Ascending aorta (tissue), 2 donors: ENCODE measurements around the gene KRTAP19-6. TPM values are rescaled to one million over a fixed set of nuclear protein-coding genes. Genes with fewer than 3 reads are reported as not detected.
"Not testable (repeated sequence)": the region's sequence is repeated elsewhere in the genome, so short reads cannot be mapped to it uniquely, and the experiment has no call there.

Experiments
- DNase-seq, 2 donors: peaks; one replicate each; pipeline ENCODE4 v3.0.0-alpha.2; 2019; ENCODE audit warnings: low spot score in 2 of 2
- H3K27ac ChIP-seq, 2 donors: fragments of 200-600 bp; sonication (generic); one replicate each; pipeline ENCODE4 v1.5.1; 2016 to 2017; ENCODE audit warnings: mild to moderate bottlenecking in 1 of 2
- H3K27me3 ChIP-seq: fragments of 200-600 bp; sonication (generic); one replicate; pipeline ENCODE4 v1.5.1; 2017
- H3K36me3 ChIP-seq, 2 donors: fragments of 200-600 bp; sonication (generic); one replicate each; pipeline ENCODE4 v1.5.1; 2016
- H3K4me1 ChIP-seq, 2 donors: fragments of 200-600 bp; sonication (generic); one replicate each; pipeline ENCODE4 v1.5.1; 2016 to 2017; ENCODE audit warnings: mild to moderate bottlenecking in 1 of 2
- H3K4me3 ChIP-seq, 2 donors: fragments of 200-600 bp; sonication (generic); one replicate each; pipeline ENCODE4 v1.5.1; 2016 to 2017; ENCODE audit warnings: mild to moderate bottlenecking in 1 of 2
- H3K9me3 ChIP-seq, 2 donors: fragments of 200-600 bp; sonication (generic); one replicate each; pipeline ENCODE4 v1.5.1; 2016
- intact Hi-C: fragments of 100-400 bp; cut with DNase I; formaldehyde crosslinking; loops from one replicate; pipeline ENCODE4 v1.15.1; 2023
- total RNA-seq: library from RNA; depleted of rRNA; stranded (reverse); fragments of >200 nt; gene quantifications from one replicate; pipeline ENCODE4 v1.1.0, GENCODE V29; 2016
- TF ChIP-seq, protein P1 (sequence below), 3 experiments: fragments of 200-600 bp in 2 of 3; fragments of 450-650 bp in 1 of 3; sonication (generic) in 2 of 3; IDR thresholded peaks; one replicate each; pipeline ENCODE4 v1.5.1; 2016 to 2019; ENCODE audit warnings: antibody characterized with exemption in 3 of 3, mild to moderate bottlenecking in 1 of 3, moderate library complexity in 1 of 3

The KRTAP19-6 gene
- total RNA-seq, 1 donor from 2014 or later, result not detected

DNA sequence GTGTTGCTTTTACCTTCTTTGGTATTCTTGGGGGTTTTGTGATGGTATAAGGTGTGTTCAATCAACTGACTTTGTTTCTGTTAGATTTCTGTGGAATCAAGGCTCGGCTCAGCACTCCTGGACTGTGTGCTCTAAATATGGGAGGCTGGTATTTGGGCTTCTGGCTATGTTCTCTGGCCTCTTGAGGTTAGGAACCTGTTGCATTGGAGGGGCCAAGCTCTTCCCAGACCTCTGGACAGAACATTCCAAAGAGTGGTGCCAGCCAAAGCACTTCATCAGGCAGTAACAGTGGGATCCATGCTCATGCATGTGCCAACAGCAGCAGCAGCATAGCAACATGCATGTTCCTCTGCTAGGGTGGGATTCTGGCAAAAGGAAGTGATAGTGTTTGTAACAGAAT lies 11.1 kb upstream of the KRTAP19-6 start:
- intact Hi-C loops, result no loop called here
- Histone ChIP-seq H3K4me1 (no peaks in the 10 kb centered on the region), H3K36me3 (no peaks in the 10 kb centered on the region), H3K4me3 (no peak overlapping the region), H3K27me3 (no peaks in the 10 kb centered on the region), H3K27ac (no peak overlapping the region), H3K9me3 (no peaks in the 10 kb centered on the region)
- TF ChIP-seq, protein P1, sequence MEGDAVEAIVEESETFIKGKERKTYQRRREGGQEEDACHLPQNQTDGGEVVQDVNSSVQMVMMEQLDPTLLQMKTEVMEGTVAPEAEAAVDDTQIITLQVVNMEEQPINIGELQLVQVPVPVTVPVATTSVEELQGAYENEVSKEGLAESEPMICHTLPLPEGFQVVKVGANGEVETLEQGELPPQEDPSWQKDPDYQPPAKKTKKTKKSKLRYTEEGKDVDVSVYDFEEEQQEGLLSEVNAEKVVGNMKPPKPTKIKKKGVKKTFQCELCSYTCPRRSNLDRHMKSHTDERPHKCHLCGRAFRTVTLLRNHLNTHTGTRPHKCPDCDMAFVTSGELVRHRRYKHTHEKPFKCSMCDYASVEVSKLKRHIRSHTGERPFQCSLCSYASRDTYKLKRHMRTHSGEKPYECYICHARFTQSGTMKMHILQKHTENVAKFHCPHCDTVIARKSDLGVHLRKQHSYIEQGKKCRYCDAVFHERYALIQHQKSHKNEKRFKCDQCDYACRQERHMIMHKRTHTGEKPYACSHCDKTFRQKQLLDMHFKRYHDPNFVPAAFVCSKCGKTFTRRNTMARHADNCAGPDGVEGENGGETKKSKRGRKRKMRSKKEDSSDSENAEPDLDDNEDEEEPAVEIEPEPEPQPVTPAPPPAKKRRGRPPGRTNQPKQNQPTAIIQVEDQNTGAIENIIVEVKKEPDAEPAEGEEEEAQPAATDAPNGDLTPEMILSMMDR (IDR thresholded peaks at IDR 0.05), result no peak
- DNase-seq, result no peak

DNA sequence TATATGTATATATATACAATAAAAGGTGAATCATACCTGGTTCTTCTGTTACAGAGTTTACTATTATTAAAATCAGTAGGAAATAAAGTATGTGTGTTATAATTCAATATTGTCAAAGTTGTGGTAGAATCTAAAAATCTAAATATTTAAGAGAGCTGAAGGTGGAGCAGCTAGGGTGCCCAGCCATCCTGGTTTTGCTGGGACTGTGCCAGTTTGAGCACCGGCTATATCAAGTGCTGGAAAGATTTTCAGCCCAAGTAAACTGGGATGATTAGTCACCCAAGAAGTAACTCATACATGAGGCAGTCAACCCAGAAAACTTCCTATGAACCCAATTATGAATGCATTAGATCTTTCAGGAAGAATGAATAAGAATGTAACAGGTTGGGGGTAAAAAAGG lies 22.8 kb downstream of the KRTAP19-6 start:
- intact Hi-C loops, result no loop called here
- Histone ChIP-seq H3K27ac (no peak overlapping the region), H3K4me3 (no peak overlapping the region), H3K4me1 (no peaks in the 10 kb centered on the region), H3K36me3 (no peaks in the 10 kb centered on the region), H3K9me3 (no peaks in the 10 kb centered on the region), H3K27me3 (no peaks in the 10 kb centered on the region)
- DNase-seq, result no peak
- TF ChIP-seq, protein P1 (IDR thresholded peaks at IDR 0.05), result no peak

DNA sequence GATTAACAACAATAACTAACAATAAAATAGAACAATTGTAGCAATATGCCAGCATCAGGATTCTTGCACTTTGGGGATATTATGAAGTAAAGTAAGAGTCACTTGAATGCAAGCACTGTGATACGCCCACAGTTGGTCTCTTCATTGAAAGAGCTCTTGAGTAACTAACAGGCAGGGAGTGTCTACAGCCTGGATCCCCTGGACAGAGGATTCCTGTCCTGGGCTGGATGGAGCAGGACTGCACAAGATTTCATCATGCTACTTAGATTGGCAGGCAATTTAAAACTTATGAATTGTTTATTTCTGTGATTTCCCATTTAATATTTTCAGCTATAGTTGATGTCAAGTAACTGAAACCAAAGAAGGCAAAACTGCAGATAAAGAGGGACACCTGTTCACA lies 26.0 kb downstream of the KRTAP19-6 start:
- TF ChIP-seq, protein P1 (IDR thresholded peaks at IDR 0.05), result no peak
- no peak for DNase-seq
- Histone ChIP-seq H3K4me1 (no peaks in the 10 kb centered on the region), H3K4me3 (no peak overlapping the region), H3K27ac (no peak overlapping the region), H3K9me3 (no peaks in the 10 kb centered on the region), H3K27me3 (no peaks in the 10 kb centered on the region), H3K36me3 (no peaks in the 10 kb centered on the region)
- intact Hi-C loops, result no loop called here

DNA sequence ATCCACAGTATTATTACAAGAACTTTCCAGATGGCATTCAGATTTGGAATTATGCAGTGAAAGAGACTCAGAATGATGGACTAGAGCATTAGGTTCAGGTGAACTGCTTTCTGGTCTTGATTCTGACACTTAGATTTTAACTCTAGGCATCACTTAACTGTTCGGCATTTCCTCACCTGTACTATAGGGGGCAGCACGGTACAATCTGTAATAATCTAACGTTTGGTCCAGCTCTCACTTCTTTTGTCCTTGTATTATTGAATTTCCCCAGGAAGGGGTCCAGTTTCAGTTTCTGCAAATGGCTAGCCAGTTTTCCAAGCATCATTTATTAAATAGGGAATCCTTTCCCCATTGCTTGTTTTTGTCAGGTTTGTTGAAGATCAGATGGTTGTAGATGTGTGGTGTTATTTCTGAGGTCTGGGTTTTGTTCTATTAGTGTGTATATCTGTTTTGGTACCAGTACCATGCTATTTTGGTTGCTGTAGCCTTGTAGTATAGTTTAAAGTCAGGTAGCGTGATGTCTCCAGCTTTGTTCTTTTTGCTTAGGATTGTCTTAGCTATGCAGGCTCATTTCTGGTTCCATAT lies 36.0 kb downstream of the KRTAP19-6 start:
- H3K9me3 ChIP-seq, intact Hi-C loops, DNase-seq, H3K27me3 ChIP-seq, H3K4me3 ChIP-seq, H3K27ac ChIP-seq, H3K36me3 ChIP-seq, H3K4me1 ChIP-seq: not testable (repeated sequence)

DNA sequence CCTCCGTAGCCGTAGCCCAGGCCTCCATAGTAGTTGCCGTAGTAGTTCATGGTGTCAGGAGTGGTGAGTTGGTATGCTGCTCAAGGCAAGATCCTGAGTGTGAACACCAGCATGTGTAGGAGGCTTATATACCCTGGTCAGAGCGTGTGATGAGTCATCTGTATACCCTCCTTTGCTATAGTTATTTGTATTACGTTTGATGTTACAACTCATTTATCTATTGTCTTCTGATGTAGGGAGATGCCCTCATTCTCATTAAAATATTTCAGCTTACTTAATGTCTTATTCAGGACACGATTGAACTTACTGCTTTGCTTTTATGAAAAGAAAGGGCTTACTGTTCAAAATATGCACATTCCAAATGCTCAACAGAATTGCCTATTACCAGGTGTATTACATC lies 39.6 kb downstream of the KRTAP19-6 start, which contains the start of gene KRTAP19-5:
Gene KRTAP19-5 (minus strand): TSS at position 101 of the 400 bp plus-strand sequence. CDS start 51 bp downstream, at position 50.
- Histone ChIP-seq H3K27ac (no peak within 1 kb of the TSS), H3K9me3 (no peaks in the 10 kb centered on the region), H3K27me3 (no peaks in the 10 kb centered on the region), H3K36me3 (no peaks in the 10 kb centered on the region), H3K4me1 (no peaks in the 10 kb centered on the region), H3K4me3 (no peak within 1 kb of the TSS)
- intact Hi-C loops, result no loop called here
- TF ChIP-seq, protein P1 (IDR thresholded peaks at IDR 0.05), result no peak
- no peak for DNase-seq

DNA sequence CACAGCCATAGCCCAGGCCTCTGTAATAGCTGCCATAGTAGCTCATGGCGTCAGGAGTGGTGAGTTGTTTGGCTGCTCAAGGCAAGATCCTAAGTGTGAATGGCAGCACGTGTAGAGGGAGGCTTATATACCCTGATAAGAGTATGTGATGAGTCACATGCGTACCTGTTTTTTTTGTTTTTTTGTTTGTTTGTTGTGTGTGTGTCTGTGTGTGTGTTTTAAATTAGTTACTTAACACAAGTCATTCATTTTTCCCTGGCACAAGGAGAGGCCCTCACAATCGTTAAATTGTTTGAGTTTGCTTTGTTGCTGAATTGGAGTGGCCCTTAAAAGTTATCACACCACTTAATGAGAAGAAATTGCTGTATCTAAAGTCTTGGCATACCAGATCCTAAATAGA lies 44.6 kb downstream of the KRTAP19-6 start, which contains the start of gene KRTAP19-4:
Gene KRTAP19-4 (minus strand): TSS at position 101 of the 400 bp plus-strand sequence. CDS start 55 bp downstream, at position 46.
- Histone ChIP-seq H3K27me3 (no peaks in the 10 kb centered on the region), H3K4me3 (no peak within 1 kb of the TSS), H3K9me3 (no peaks in the 10 kb centered on the region), H3K4me1 (no peaks in the 10 kb centered on the region), H3K36me3 (no peaks in the 10 kb centered on the region), H3K27ac (no peak within 1 kb of the TSS)
- TF ChIP-seq, protein P1 (IDR thresholded peaks at IDR 0.05), result no peak
- intact Hi-C loops, result no loop called here
- no peak for DNase-seq
